K562 (cell line): ENCODE data around the gene TNFRSF6B.

Source experiments
- BRCA1 ChIP-seq, 2 experiments: fragments of 450-650 bp in 1 of 2; sonication (generic) in 1 of 2; formaldehyde crosslinking in 1 of 2; IDR thresholded peaks; 2 replicates each; pipeline versions ENCODE4 v1.5.0 to v1.6.1; 2017 to 2020; ENCODE audit warnings: mild to moderate bottlenecking in 1 of 2, missing genetic modification reagents in 1 of 2
- EZH2 ChIP-seq: IDR thresholded peaks from 2 replicates; pipeline ENCODE4 v1.6.1; 2012; ENCODE audit warnings: low read depth, mild to moderate bottlenecking, inconsistent platforms, low read length, borderline replicate concordance
- HDAC6 ChIP-seq: IDR thresholded peaks from 2 replicates; pipeline ENCODE4 v1.6.1; 2012; ENCODE audit warnings: low read depth, mild to moderate bottlenecking, control low read depth, inconsistent platforms, low read length, moderate library complexity
- HMGN3 ChIP-seq: IDR thresholded peaks from 2 replicates; pipeline ENCODE4 v1.6.1; 2011; ENCODE audit warnings: borderline replicate concordance, low read depth, mild to moderate bottlenecking, mixed read lengths, low read length; ENCODE audit not compliant: insufficient read length; ENCODE audit errors: extremely low read depth
- NFIC ChIP-seq: fragments of 450-650 bp; IDR thresholded peaks from 2 replicates; pipeline ENCODE4 v1.6.1; 2017; ENCODE audit warnings: mild to moderate bottlenecking, inconsistent platforms
- POLR2AphosphoS5 ChIP-seq: IDR thresholded peaks from 2 replicates; pipeline ENCODE4 v1.6.1; 2011; ENCODE audit warnings: mild to moderate bottlenecking, low read depth, low read length, moderate library complexity; ENCODE audit not compliant: control insufficient read depth, insufficient read depth
- RCOR1 ChIP-seq, 2 experiments: IDR thresholded peaks; 2 replicates each; pipeline ENCODE4 v1.6.1; 2012; ENCODE audit warnings: low read depth in 2 of 2, low read length in 2 of 2, borderline replicate concordance in 1 of 2, improper control_type of control experiment in 1 of 2
- RFX7 ChIP-seq: fragments of 250-450 bp; sonication (Bioruptor Pico); IDR thresholded peaks from 2 replicates; pipeline ENCODE4 v1.5.1; 2021; ENCODE audit warnings: mild to moderate bottlenecking
- TAF1 ChIP-seq: IDR thresholded peaks from 2 replicates; pipeline ENCODE4 v1.6.1; 2011; ENCODE audit warnings: mild to moderate bottlenecking, low read length, moderate library complexity; ENCODE audit not compliant: insufficient read depth, control insufficient read depth, severe bottlenecking; ENCODE audit errors: extremely low read depth
- TARDBP ChIP-seq: fragments of 450-650 bp; IDR thresholded peaks from 2 replicates; pipeline ENCODE4 v1.6.1; 2016
- TF ChIP-seq, protein P1 (sequence below), 3 experiments: IDR thresholded peaks in 2 of 3; conservative IDR thresholded peaks in 1 of 3; 2 replicates each; pipeline ENCODE4 v1.5.1; 2011 to 2012; ENCODE audit warnings: low read length in 3 of 3, mild to moderate bottlenecking in 3 of 3, control low read depth in 2 of 3, improper control_type of control experiment in 1 of 3, inconsistent platforms in 1 of 3, low read depth in 1 of 3, mixed read lengths in 1 of 3, moderate library complexity in 1 of 3; ENCODE audit not compliant: insufficient read depth in 2 of 3
- TF ChIP-seq, protein P2 (sequence below): sonication (generic); formaldehyde crosslinking; IDR thresholded peaks from 2 replicates; pipeline ENCODE4 v1.5.0; 2020; ENCODE audit warnings: missing genetic modification reagents
- TF ChIP-seq, protein P3 (sequence below): fragments of 250-450 bp; sonication (Bioruptor Pico); IDR thresholded peaks from 2 replicates; pipeline ENCODE4 v1.5.0; 2022; ENCODE audit warnings: mild to moderate bottlenecking
- TF ChIP-seq, protein P4 (sequence below): sonication (generic); formaldehyde crosslinking; IDR thresholded peaks from 2 replicates; pipeline ENCODE4 v1.8.1; 2023; ENCODE audit warnings: mild to moderate bottlenecking, missing genetic modification reagents

DNA sequence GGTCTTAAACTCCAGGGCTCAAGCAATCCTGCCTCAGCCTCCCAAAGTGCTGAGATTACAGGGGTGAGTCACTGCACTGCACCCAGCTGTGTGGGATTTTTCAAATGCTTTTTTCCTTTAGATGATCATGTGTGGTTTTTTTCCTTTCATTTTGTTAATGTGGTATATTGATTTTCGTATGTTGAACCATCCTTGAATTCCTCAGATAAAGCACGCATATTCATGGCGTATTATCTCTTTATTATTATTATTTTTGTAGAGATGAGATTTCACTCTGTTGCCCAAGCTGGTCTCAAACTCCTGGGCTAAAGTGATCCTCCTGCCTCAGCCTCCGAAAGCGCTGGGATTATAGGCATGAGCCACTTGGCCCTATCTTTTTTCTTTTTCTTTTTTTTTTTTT, 18.4 kb downstream of the TNFRSF6B start:
- TF ChIP-seq HMGN3 (no peak), NFIC (no peak), HDAC6 (no peak), TAF1 (no peak), EZH2 (no peak), TARDBP (no peak), RCOR1 (IDR thresholded peaks at IDR 0.05; ENCODE audit: borderline replicate concordance in 1 of 2, low read depth in 2 of 2, low read length in 2 of 2) (no peak), POLR2AphosphoS5 (no peak), BRCA1 (IDR thresholded peaks at IDR 0.05) (no peak), BRCA1 (CRISPR knock-in tag; IDR thresholded peaks at IDR 0.05) (no peak), RFX7 (CRISPR knock-in tag) (no peak)
- TF ChIP-seq, protein P1, sequence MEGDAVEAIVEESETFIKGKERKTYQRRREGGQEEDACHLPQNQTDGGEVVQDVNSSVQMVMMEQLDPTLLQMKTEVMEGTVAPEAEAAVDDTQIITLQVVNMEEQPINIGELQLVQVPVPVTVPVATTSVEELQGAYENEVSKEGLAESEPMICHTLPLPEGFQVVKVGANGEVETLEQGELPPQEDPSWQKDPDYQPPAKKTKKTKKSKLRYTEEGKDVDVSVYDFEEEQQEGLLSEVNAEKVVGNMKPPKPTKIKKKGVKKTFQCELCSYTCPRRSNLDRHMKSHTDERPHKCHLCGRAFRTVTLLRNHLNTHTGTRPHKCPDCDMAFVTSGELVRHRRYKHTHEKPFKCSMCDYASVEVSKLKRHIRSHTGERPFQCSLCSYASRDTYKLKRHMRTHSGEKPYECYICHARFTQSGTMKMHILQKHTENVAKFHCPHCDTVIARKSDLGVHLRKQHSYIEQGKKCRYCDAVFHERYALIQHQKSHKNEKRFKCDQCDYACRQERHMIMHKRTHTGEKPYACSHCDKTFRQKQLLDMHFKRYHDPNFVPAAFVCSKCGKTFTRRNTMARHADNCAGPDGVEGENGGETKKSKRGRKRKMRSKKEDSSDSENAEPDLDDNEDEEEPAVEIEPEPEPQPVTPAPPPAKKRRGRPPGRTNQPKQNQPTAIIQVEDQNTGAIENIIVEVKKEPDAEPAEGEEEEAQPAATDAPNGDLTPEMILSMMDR (IDR thresholded peaks at IDR 0.05 in 2 of 3, conservative IDR thresholded peaks at IDR 0.05 in 1 of 3; ENCODE audit: insufficient read depth in 2 of 3, low read depth in 1 of 3, low read length in 3 of 3) = no peak
- TF ChIP-seq, protein P2, sequence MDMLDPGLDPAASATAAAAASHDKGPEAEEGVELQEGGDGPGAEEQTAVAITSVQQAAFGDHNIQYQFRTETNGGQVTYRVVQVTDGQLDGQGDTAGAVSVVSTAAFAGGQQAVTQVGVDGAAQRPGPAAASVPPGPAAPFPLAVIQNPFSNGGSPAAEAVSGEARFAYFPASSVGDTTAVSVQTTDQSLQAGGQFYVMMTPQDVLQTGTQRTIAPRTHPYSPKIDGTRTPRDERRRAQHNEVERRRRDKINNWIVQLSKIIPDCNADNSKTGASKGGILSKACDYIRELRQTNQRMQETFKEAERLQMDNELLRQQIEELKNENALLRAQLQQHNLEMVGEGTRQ (CRISPR knock-in tag) = no peak
- TF ChIP-seq, protein P3, sequence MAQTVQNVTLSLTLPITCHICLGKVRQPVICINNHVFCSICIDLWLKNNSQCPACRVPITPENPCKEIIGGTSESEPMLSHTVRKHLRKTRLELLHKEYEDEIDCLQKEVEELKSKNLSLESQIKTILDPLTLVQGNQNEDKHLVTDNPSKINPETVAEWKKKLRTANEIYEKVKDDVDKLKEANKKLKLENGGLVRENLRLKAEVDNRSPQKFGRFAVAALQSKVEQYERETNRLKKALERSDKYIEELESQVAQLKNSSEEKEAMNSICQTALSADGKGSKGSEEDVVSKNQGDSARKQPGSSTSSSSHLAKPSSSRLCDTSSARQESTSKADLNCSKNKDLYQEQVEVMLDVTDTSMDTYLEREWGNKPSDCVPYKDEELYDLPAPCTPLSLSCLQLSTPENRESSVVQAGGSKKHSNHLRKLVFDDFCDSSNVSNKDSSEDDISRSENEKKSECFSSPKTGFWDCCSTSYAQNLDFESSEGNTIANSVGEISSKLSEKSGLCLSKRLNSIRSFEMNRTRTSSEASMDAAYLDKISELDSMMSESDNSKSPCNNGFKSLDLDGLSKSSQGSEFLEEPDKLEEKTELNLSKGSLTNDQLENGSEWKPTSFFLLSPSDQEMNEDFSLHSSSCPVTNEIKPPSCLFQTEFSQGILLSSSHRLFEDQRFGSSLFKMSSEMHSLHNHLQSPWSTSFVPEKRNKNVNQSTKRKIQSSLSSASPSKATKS (CRISPR knock-in tag) = no peak
- TF ChIP-seq, protein P4, sequence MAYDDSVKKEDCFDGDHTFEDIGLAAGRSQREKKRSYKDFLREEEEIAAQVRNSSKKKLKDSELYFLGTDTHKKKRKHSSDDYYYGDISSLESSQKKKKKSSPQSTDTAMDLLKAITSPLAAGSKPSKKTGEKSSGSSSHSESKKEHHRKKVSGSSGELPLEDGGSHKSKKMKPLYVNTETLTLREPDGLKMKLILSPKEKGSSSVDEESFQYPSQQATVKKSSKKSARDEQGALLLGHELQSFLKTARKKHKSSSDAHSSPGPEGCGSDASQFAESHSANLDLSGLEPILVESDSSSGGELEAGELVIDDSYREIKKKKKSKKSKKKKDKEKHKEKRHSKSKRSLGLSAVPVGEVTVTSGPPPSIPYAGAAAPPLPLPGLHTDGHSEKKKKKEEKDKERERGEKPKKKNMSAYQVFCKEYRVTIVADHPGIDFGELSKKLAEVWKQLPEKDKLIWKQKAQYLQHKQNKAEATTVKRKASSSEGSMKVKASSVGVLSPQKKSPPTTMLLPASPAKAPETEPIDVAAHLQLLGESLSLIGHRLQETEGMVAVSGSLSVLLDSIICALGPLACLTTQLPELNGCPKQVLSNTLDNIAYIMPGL (CRISPR knock-in tag) = no peak
